ENCODE results near the gene PTPN3. TPM values are rescaled to one million over a fixed set of nuclear protein-coding genes. Genes with fewer than 3 reads are reported as not detected.

PTPN3 gene
- total RNA-seq, 6 experiments from 2014 or later = not detected

- no peak for TF ChIP-seq CTCF (IDR thresholded peaks at IDR 0.05)
- Mint-ChIP-seq H3K27ac (no peak overlapping the region), H3K9me3 (no peaks in the 10 kb centered on the region), H3K4me1 (ENCODE audit: low read depth) (peaks cover 10% of the 10 kb centered on the region), H3K27me3 (ENCODE audit: insufficient read depth) (peaks cover 16% of the 10 kb centered on the region), H3K4me3 (no peak overlapping the region), H3K36me3 (ENCODE audit: low read depth) (no peaks in the 10 kb centered on the region)
- no peak for DNase-seq
These were observed 21.3 kb upstream of the PTPN3 start for GRCh38 chr9:109519366-109519765.

- H3K4me1 Mint-ChIP-seq (ENCODE audit: low read depth) = peaks cover 10% of the 10 kb centered on the region
These were observed 20.7 kb upstream of the PTPN3 start for GRCh38 chr9:109518621-109519335.

GRCh38 chr9:109517901-109518377, 19.8 kb upstream of the PTPN3 start:
- Mint-ChIP-seq H3K27me3 (ENCODE audit: insufficient read depth) (peaks cover 12% of the 10 kb centered on the region), H3K9me3 (no peaks in the 10 kb centered on the region), H3K36me3 (ENCODE audit: low read depth) (no peaks in the 10 kb centered on the region), H3K27ac (no peak overlapping the region), H3K4me3 (no peak overlapping the region), H3K4me1 (ENCODE audit: low read depth) (peaks cover 10% of the 10 kb centered on the region)
- no peak for TF ChIP-seq CTCF (IDR thresholded peaks at IDR 0.05)
- no peak for DNase-seq

More at GRCh38 chr9:109518621-109519335, 20.7 kb upstream of the PTPN3 start:
- Mint-ChIP-seq H3K36me3 (ENCODE audit: low read depth) (no peaks in the 10 kb centered on the region), H3K9me3 (no peaks in the 10 kb centered on the region), H3K27me3 (ENCODE audit: insufficient read depth) (peaks cover 18% of the 10 kb centered on the region), H3K27ac (no peak overlapping the region), H3K4me3 (no peak overlapping the region)
- no peak for TF ChIP-seq CTCF (IDR thresholded peaks at IDR 0.05)
- no peak for DNase-seq

GRCh38 chr9:109513871-109514270, 15.8 kb upstream of the PTPN3 start:
- no peak overlapping the region for H3K4me3 Mint-ChIP-seq
- H3K4me1 Mint-ChIP-seq (ENCODE audit: low read depth) = no peaks in the 10 kb centered on the region
- no peak overlapping the region for H3K27ac Mint-ChIP-seq
- H3K9me3 Mint-ChIP-seq = no peaks in the 10 kb centered on the region
- no peak for DNase-seq
- no peak for TF ChIP-seq CTCF (IDR thresholded peaks at IDR 0.05)
- H3K36me3 Mint-ChIP-seq (ENCODE audit: low read depth) = no peaks in the 10 kb centered on the region
- peaks cover 10% of the 10 kb centered on the region for H3K27me3 Mint-ChIP-seq (ENCODE audit: insufficient read depth)

- Mint-ChIP-seq H3K36me3 (ENCODE audit: low read depth) (no peaks in the 10 kb centered on the region), H3K27me3 (ENCODE audit: insufficient read depth) (peaks cover 12% of the 10 kb centered on the region), H3K27ac (no peak overlapping the region), H3K9me3 (no peaks in the 10 kb centered on the region), H3K4me1 (ENCODE audit: low read depth) (peaks cover 8% of the 10 kb centered on the region), H3K4me3 (no peak overlapping the region)
- TF ChIP-seq CTCF (IDR thresholded peaks at IDR 0.05) = no peak
- DNase-seq = no peak
These were observed 14.2 kb upstream of the PTPN3 start for GRCh38 chr9:109512170-109512756.
